ENCODE results near the gene SYCP1.

SYCP1 gene

GRCh38 chr1:114861384-114861783, 6.7 kb downstream of the SYCP1 start:
- no peaks in the 10 kb centered on the region for H3K4me1 ChIP-seq (ENCODE audit: control insufficient read depth, insufficient read depth, low read length)
- POLR2A ChIA-PET, result no interaction called here
- no peaks in the 10 kb centered on the region for H3K36me3 ChIP-seq (ENCODE audit: control insufficient read depth in 2 of 2, insufficient read depth in 1 of 2, low read length in 2 of 2)
- CTCF ChIA-PET, result no interaction called here
- no peaks in the 10 kb centered on the region for H3K9me3 ChIP-seq (ENCODE audit: control insufficient read depth, insufficient read depth, low read depth, low read length)
- no peak for TF ChIP-seq ZNF768 (tag by site-specific recombination; IDR thresholded peaks at IDR 0.05)
- no peak for TF ChIP-seq ZNF707 (tag by site-specific recombination; IDR thresholded peaks at IDR 0.05)
- TF ChIP-seq, protein P1, sequence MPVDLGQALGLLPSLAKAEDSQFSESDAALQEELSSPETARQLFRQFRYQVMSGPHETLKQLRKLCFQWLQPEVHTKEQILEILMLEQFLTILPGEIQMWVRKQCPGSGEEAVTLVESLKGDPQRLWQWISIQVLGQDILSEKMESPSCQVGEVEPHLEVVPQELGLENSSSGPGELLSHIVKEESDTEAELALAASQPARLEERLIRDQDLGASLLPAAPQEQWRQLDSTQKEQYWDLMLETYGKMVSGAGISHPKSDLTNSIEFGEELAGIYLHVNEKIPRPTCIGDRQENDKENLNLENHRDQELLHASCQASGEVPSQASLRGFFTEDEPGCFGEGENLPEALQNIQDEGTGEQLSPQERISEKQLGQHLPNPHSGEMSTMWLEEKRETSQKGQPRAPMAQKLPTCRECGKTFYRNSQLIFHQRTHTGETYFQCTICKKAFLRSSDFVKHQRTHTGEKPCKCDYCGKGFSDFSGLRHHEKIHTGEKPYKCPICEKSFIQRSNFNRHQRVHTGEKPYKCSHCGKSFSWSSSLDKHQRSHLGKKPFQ (tag by site-specific recombination; IDR thresholded peaks at IDR 0.05), result no peak
- TF ChIP-seq ZNF837 (tag by site-specific recombination; IDR thresholded peaks at IDR 0.05), result no peak
- no peak for TF ChIP-seq ZNF121 (tag by site-specific recombination; IDR thresholded peaks at IDR 0.05)
- TF ChIP-seq ZNF354C (tag by site-specific recombination; IDR thresholded peaks at IDR 0.05; ENCODE audit: borderline replicate concordance, low read depth), result no peak
- TF ChIP-seq, protein P2, sequence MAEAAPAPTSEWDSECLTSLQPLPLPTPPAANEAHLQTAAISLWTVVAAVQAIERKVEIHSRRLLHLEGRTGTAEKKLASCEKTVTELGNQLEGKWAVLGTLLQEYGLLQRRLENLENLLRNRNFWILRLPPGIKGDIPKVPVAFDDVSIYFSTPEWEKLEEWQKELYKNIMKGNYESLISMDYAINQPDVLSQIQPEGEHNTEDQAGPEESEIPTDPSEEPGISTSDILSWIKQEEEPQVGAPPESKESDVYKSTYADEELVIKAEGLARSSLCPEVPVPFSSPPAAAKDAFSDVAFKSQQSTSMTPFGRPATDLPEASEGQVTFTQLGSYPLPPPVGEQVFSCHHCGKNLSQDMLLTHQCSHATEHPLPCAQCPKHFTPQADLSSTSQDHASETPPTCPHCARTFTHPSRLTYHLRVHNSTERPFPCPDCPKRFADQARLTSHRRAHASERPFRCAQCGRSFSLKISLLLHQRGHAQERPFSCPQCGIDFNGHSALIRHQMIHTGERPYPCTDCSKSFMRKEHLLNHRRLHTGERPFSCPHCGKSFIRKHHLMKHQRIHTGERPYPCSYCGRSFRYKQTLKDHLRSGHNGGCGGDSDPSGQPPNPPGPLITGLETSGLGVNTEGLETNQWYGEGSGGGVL (tag by site-specific recombination; IDR thresholded peaks at IDR 0.05), result no peak
- TF ChIP-seq MEIS1 (CRISPR knock-in tag; IDR thresholded peaks at IDR 0.05; ENCODE audit: borderline replicate concordance), result no peak
- no peak for TF ChIP-seq ZNF239 (tag by site-specific recombination; IDR thresholded peaks at IDR 0.05)
- TF ChIP-seq, protein P3, sequence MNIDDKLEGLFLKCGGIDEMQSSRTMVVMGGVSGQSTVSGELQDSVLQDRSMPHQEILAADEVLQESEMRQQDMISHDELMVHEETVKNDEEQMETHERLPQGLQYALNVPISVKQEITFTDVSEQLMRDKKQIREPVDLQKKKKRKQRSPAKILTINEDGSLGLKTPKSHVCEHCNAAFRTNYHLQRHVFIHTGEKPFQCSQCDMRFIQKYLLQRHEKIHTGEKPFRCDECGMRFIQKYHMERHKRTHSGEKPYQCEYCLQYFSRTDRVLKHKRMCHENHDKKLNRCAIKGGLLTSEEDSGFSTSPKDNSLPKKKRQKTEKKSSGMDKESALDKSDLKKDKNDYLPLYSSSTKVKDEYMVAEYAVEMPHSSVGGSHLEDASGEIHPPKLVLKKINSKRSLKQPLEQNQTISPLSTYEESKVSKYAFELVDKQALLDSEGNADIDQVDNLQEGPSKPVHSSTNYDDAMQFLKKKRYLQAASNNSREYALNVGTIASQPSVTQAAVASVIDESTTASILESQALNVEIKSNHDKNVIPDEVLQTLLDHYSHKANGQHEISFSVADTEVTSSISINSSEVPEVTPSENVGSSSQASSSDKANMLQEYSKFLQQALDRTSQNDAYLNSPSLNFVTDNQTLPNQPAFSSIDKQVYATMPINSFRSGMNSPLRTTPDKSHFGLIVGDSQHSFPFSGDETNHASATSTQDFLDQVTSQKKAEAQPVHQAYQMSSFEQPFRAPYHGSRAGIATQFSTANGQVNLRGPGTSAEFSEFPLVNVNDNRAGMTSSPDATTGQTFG (tag by site-specific recombination; IDR thresholded peaks at IDR 0.05; ENCODE audit: borderline replicate concordance), result no peak
- TF ChIP-seq ZNF747 (tag by site-specific recombination; IDR thresholded peaks at IDR 0.05), result no peak
- TF ChIP-seq ZNF792 (tag by site-specific recombination; IDR thresholded peaks at IDR 0.05), result no peak
- no peak for TF ChIP-seq ZNF2 (tag by site-specific recombination; IDR thresholded peaks at IDR 0.05)
- TF ChIP-seq ZNF449 (tag by site-specific recombination; IDR thresholded peaks at IDR 0.05), result no peak
- TF ChIP-seq GLIS2 (tag by site-specific recombination; IDR thresholded peaks at IDR 0.05), result no peak
- TF ChIP-seq ZNF624 (tag by site-specific recombination; IDR thresholded peaks at IDR 0.05), result no peak
- TF ChIP-seq ZNF530 (tag by site-specific recombination; IDR thresholded peaks at IDR 0.05; ENCODE audit: low read depth), result no peak
- TF ChIP-seq ZNF292 (tag by site-specific recombination; IDR thresholded peaks at IDR 0.05; ENCODE audit: borderline replicate concordance, low read depth), result no peak
- no peak overlapping the region for H3K27ac ChIP-seq (ENCODE audit: extremely low read depth, low read depth, low read length)
- H3K4me3 ChIP-seq (ENCODE audit: low read depth, low read length), result no peak overlapping the region
